Activated T-helper 17 cell treated with anti-CD3 and anti-CD28 coated beads, Interleukin-2, amount 50 U/mL, for 72 hours (primary cell): ENCODE results near the gene MST1. TPM values are rescaled to one million over a fixed set of nuclear protein-coding genes. Genes with fewer than 3 reads are reported as not detected.

Experiments
- ATAC-seq: fragments of 150-1000 bp; cut with Tn5 transposase; replicated peaks from 2 replicates; pipeline ENCODE4 v1.10.0; 2021; ENCODE audit warnings: mild to moderate bottlenecking, moderate library complexity
- H3K27ac Mint-ChIP-seq: one replicate; pipeline ENCODE4 v1.8.0; 2022; ENCODE audit warnings: mixed read lengths
- H3K27me3 Mint-ChIP-seq: one replicate; pipeline ENCODE4 v1.8.0; 2022; ENCODE audit warnings: mixed read lengths
- H3K36me3 Mint-ChIP-seq: one replicate; pipeline ENCODE4 v1.8.0; 2022; ENCODE audit warnings: low read depth, mild to moderate bottlenecking, mixed read lengths
- H3K4me1 Mint-ChIP-seq: one replicate; pipeline ENCODE4 v1.8.0; 2022; ENCODE audit warnings: mixed read lengths
- H3K4me3 Mint-ChIP-seq: one replicate; pipeline ENCODE4 v1.8.0; 2022; ENCODE audit warnings: mild to moderate bottlenecking, mixed read lengths
- H3K9me3 Mint-ChIP-seq: one replicate; pipeline ENCODE4 v1.8.0; 2022; ENCODE audit warnings: mixed read lengths
- total RNA-seq, 2 donors: library from RNA; stranded (reverse); gene quantifications; one replicate each; pipeline ENCODE4 v1.2.3, GENCODE V29; 2022

MST1 gene
- total RNA-seq, 2 donors from 2014 or later = 8.4 to 28.2 TPM

DNA sequence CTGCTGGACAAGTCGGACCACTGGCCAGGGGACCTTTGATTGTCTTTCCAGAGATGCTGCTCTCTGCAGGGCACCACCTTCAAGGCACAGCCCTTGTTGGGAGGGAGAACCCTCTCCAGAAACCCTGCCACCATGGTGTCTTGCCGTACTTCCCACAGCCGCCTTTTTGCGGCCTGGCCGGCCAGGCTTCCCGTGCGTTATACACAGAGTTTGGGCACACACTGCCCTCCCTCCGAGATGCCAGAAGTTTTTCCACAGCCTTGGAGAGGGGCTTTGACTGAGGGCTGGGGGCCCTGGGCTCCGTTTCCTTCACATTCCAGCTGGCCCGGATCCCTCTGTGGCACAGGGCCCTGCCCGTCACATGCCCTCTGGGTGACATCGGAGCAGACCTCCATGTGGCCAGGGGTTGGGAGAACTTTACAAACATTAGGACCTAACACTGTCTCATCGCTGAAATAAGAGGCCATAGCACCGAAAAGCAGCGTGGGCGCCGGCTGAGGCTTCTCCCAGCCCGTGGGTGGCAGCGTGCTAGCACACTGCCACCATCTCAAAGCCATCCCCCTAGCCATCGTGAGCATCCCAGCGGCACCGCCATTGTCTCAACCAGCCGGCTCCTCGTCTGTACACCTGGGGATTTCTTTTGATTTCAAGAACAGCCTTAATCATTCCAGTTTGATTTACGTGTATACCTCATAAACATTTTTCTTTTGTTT lies 21.4 kb downstream of the MST1 start:
- Mint-ChIP-seq H3K4me1 (peaks cover 5% of the 10 kb centered on the region), H3K27ac (no peak overlapping the region), H3K9me3 (no peaks in the 10 kb centered on the region), H3K4me3 (no peak overlapping the region), H3K36me3 (no peaks in the 10 kb centered on the region), H3K27me3 (no peaks in the 10 kb centered on the region)
- ATAC-seq = no peak

DNA sequence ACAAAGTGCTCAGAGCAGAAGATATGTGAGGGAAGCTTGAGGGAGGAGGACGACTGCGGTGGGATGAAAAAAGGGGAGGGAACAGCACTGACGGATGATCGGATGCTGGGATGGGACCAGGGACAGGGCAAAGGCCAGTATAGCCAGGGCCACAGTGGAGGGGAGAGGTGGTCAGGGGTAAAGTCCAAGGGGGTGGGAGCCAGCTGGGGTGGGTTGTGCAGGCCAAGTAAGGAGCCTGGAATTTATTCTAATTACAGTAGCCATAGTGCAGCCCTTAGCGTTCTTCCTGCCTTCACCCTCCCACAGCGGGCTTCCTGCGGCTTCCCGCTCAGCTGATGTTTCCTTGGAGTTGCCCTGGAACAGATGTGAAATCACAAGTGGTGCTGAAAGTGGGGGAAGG lies 22.7 kb downstream of the MST1 start:
- Mint-ChIP-seq H3K27ac (no peak overlapping the region), H3K36me3 (no peaks in the 10 kb centered on the region), H3K27me3 (no peaks in the 10 kb centered on the region), H3K9me3 (no peaks in the 10 kb centered on the region), H3K4me1 (no peaks in the 10 kb centered on the region), H3K4me3 (no peak overlapping the region)
- ATAC-seq = no peak

DNA sequence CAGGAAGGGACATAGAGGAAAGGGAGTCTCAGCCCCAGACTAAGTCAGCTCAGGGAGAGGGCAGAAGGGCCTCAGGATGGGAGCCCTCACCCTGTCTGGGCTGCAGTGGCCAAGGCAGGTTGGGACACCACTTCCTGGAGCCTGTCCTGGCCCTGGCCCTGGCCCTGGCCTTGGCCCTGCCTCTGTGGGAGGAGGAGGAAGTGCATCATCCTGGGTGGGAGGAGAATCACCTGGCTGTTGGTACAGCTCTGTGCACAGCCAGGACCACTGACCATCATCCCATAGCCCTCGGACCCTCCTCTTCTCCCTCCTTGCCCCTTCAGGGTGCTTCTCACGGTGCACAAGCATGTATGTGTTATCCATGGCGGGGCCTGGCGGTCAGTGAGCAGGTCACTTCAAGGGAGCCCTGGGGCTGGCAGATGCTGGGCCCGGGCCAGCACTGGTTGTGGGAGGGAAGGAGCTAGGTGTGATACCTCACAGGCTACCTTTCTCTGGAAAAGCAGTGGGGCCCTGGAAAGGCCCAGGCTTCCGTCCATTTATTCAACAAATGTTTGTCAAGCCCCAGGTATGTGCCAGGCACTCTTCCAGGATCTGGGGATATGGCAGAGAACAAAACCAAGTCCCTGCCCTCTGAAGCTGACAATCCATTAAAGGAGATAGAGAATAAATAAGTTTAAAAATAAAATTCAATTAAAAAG lies 23.3 kb downstream of the MST1 start:
- ATAC-seq = peak; percentile 28
- no peak overlapping the region for H3K4me3 Mint-ChIP-seq
- no peaks in the 10 kb centered on the region for H3K36me3 Mint-ChIP-seq
- H3K9me3 Mint-ChIP-seq = no peaks in the 10 kb centered on the region
- H3K27me3 Mint-ChIP-seq = no peaks in the 10 kb centered on the region
- H3K27ac Mint-ChIP-seq = no peak overlapping the region
- H3K4me1 Mint-ChIP-seq = no peaks in the 10 kb centered on the region

DNA sequence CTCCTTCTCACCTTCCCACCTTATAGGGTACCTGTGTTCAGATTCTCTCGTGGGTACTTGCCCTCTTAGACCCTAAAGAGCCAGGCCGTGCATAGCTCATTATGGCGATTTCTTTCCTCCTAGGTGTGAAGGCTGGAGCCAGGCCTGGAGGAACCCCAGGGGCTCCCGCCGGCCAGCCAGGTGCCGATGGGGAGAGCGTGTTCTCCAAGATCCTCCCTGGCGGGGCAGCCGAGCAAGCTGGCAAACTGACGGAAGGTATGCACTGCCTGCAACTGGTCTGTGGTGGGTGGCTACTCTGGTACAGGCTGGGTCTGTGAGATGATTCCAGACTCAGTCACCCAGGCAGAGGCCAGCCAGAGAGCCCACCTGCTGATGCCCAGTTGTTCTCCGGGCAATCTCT lies 25.0 kb downstream of the MST1 start:
- Mint-ChIP-seq H3K9me3 (no peaks in the 10 kb centered on the region), H3K4me3 (no peak overlapping the region), H3K4me1 (no peaks in the 10 kb centered on the region), H3K27me3 (no peaks in the 10 kb centered on the region), H3K36me3 (no peaks in the 10 kb centered on the region), H3K27ac (no peak overlapping the region)
- ATAC-seq = no peak

DNA sequence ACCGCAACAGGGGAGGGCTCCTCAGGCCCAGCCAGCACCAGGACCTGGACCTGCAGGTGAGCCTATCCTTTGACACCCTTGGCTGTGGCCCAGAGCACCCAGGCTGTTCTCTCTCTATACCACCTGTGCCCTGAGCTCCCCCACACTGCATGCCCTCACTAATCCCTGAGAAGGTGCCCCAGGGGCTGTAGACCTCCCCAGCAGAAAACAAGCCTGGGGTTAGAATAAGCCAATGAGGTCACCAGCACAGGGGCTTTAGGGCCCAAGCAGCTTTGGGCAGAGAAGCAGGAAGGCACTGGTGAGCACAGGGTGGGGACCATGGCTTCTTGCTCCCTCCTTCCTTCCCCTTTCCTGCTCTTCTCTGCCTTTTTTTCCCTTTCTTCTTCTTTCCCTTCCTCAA lies 25.4 kb downstream of the MST1 start:
- Mint-ChIP-seq H3K4me1 (no peaks in the 10 kb centered on the region), H3K27ac (no peak overlapping the region), H3K27me3 (no peaks in the 10 kb centered on the region), H3K9me3 (no peaks in the 10 kb centered on the region), H3K4me3 (no peak overlapping the region), H3K36me3 (no peaks in the 10 kb centered on the region)
- ATAC-seq = no peak

DNA sequence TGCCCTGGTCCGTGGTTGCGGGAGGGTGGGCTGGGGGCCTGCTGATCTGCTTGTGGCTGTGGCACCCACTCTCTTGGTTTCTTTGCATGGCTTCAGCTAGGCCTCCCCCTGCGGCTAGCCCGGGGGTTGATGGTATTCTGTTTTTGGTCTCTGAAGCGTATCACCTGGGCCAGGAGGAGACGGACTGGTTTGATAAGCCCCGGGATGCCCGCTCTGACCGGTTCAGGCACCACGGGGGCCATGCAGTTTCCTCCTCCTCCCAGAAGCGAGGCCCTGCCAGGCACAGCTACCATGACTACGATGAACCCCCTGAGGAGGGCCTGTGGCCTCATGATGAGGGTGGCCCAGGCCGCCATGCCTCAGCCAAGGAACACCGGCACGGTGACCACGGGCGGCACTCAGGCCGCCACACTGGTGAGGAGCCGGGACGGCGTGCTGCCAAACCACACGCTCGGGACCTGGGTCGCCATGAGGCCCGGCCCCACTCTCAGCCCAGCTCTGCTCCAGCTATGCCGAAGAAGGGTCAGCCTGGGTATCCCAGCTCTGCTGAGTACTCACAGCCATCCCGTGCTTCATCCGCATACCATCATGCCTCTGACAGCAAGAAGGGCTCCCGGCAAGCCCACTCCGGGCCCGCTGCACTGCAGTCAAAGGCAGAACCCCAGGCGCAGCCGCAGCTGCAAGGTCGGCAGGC lies 26.4 kb downstream of the MST1 start:
- H3K27ac Mint-ChIP-seq = no peak overlapping the region
- no peak overlapping the region for H3K4me3 Mint-ChIP-seq
- no peaks in the 10 kb centered on the region for H3K9me3 Mint-ChIP-seq
- H3K27me3 Mint-ChIP-seq = no peaks in the 10 kb centered on the region
- no peak for ATAC-seq
- H3K4me1 Mint-ChIP-seq = no peaks in the 10 kb centered on the region
- H3K36me3 Mint-ChIP-seq = no peaks in the 10 kb centered on the region

DNA sequence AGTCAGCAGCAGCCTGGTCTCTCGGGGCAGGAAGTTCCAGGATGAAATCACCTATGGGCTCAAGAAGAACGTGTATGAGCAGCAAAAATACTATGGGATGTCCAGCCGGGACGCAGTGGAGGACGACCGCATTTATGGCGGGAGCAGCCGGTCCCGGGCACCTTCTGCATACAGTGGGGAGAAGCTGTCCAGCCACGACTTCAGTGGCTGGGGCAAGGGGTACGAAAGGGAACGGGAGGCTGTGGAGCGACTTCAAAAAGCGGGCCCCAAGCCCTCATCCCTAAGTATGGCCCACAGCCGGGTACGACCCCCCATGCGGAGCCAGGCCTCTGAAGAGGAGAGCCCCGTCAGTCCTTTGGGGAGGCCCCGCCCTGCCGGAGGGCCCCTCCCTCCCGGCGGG lies 27.3 kb downstream of the MST1 start:
- no peaks in the 10 kb centered on the region for H3K4me1 Mint-ChIP-seq
- no peaks in the 10 kb centered on the region for H3K27me3 Mint-ChIP-seq
- no peak for ATAC-seq
- no peaks in the 10 kb centered on the region for H3K36me3 Mint-ChIP-seq
- no peak overlapping the region for H3K4me3 Mint-ChIP-seq
- no peak overlapping the region for H3K27ac Mint-ChIP-seq
- no peaks in the 10 kb centered on the region for H3K9me3 Mint-ChIP-seq

DNA sequence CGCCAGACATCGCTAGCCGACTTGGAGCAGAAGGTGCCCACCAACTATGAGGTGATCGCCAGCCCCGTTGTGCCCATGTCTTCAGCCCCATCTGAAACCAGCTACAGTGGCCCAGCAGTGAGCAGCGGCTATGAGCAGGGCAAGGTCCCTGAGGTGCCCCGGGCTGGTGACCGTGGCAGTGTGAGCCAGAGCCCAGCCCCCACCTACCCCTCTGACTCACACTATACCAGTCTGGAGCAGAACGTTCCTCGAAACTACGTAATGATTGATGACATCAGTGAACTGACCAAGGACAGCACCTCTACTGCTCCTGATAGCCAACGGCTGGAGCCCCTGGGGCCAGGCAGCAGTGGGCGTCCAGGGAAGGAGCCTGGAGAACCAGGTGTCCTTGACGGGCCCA lies 28.0 kb downstream of the MST1 start:
- Mint-ChIP-seq H3K27me3 (no peaks in the 10 kb centered on the region), H3K27ac (no peak overlapping the region), H3K4me3 (no peak overlapping the region), H3K9me3 (no peaks in the 10 kb centered on the region), H3K4me1 (no peaks in the 10 kb centered on the region), H3K36me3 (no peaks in the 10 kb centered on the region)
- ATAC-seq = no peak

DNA sequence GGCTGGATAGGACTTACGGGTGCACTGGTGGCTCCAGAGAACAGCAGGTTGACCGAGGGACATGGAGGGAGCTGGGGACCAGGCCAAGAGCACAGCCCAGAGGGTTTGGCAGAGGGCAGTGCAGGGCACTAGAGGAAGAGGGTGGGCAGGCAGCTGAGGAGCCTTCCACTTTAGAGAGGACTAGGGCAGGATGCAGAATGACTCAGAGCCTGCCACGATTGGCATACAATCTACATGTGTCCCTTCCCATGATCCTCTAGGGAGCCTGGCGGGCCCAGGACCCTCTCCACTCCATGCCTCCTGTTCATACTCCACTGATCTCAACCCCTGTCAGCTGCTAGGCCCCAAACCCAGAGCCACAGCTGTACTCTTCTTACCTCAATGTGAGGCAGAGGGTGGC lies 29.5 kb downstream of the MST1 start:
- H3K4me3 Mint-ChIP-seq = no peak overlapping the region
- no peaks in the 10 kb centered on the region for H3K27me3 Mint-ChIP-seq
- H3K27ac Mint-ChIP-seq = no peak overlapping the region
- no peaks in the 10 kb centered on the region for H3K36me3 Mint-ChIP-seq
- no peaks in the 10 kb centered on the region for H3K4me1 Mint-ChIP-seq
- H3K9me3 Mint-ChIP-seq = no peaks in the 10 kb centered on the region
- ATAC-seq = no peak

DNA sequence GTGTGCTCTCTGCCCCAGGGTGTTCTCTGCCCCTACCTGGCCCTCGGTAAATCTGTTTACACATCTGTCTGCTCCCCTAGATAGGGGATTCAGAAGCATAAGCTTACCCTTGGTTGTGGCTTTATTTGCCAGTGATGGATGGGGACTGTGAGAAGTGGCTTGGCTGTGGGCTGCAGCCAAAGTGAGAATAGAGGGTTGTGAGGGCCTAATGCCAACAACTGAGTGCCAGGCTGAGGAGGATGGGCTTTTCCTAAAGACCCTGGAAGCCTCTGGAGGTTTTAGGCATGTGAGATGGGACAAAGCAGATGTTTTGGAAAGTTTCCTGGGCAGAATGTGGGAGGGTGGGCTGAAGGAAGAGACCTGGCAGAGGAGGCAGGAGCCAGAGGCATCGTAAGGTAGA lies 30.6 kb downstream of the MST1 start:
- no peak for ATAC-seq
- H3K4me1 Mint-ChIP-seq = no peaks in the 10 kb centered on the region
- H3K9me3 Mint-ChIP-seq = no peaks in the 10 kb centered on the region
- no peaks in the 10 kb centered on the region for H3K27me3 Mint-ChIP-seq
- no peaks in the 10 kb centered on the region for H3K36me3 Mint-ChIP-seq
- no peak overlapping the region for H3K27ac Mint-ChIP-seq
- H3K4me3 Mint-ChIP-seq = no peak overlapping the region

DNA sequence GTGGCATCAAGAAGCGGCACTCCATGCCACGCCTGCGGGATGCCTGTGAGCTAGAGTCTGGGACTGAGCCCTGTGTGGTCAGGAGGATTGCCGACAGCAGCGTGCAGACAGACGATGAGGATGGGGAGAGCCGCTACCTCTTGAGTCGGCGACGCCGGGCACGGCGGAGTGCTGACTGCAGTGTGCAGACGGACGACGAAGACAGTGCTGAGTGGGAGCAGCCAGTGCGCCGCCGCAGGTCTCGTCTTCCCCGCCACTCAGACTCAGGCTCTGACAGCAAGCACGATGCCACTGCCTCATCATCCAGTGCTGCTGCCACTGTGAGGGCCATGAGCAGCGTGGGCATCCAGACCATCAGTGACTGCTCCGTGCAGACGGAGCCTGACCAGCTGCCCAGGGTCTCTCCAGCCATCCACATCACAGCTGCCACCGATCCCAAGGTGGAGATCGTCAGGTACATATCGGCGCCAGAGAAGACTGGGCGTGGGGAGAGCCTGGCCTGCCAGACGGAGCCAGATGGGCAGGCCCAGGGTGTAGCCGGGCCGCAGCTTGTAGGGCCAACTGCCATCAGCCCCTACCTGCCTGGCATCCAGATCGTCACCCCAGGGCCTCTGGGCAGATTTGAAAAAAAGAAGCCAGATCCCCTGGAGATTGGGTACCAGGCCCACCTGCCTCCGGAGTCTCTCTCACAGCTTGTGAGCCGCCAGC lies 31.9 kb downstream of the MST1 start:
- ATAC-seq = no peak
- Mint-ChIP-seq H3K9me3 (no peaks in the 10 kb centered on the region), H3K4me3 (no peak overlapping the region), H3K4me1 (no peaks in the 10 kb centered on the region), H3K27me3 (no peaks in the 10 kb centered on the region), H3K36me3 (no peaks in the 10 kb centered on the region), H3K27ac (no peak overlapping the region)

DNA sequence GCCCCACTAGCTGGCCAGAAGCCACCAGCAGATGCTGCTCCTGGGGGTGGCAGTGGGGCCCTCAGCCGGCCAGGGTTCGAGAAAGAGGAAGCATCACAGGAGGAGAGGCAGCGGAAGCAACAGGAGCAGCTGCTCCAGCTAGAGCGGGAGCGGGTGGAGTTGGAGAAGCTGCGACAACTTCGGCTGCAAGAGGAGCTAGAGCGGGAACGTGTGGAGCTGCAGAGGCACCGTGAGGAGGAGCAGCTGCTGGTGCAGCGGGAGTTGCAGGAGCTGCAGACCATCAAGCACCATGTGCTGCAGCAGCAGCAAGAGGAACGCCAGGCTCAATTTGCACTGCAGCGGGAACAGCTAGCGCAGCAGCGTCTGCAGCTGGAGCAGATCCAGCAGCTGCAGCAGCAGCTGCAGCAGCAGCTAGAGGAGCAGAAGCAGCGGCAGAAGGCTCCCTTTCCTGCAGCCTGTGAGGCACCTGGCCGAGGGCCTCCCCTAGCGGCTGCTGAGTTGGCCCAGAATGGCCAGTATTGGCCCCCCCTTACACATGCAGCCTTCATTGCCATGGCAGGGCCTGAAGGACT lies 32.6 kb downstream of the MST1 start:
- Mint-ChIP-seq H3K27me3 (no peaks in the 10 kb centered on the region), H3K4me3 (no peak overlapping the region), H3K27ac (no peak overlapping the region), H3K9me3 (no peaks in the 10 kb centered on the region), H3K36me3 (no peaks in the 10 kb centered on the region), H3K4me1 (no peaks in the 10 kb centered on the region)
- no peak for ATAC-seq

DNA sequence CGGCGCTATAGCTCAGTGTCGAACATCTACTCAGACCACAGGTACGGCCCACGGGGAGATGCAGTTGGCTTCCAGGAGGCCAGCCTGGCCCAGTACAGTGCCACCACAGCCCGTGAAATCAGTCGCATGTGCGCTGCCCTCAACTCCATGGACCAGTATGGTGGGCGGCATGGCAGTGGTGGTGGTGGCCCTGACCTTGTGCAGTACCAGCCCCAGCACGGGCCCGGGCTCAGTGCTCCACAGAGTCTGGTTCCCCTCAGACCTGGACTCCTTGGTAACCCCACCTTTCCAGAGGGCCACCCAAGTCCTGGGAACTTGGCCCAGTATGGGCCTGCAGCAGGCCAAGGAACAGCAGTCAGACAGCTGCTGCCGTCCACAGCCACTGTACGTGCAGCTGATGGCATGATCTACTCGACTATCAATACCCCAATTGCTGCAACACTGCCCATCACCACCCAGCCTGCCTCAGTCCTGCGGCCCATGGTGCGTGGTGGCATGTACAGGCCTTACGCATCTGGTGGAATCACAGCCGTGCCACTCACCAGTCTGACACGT lies 33.5 kb downstream of the MST1 start:
- Mint-ChIP-seq H3K4me3 (no peak overlapping the region), H3K27me3 (no peaks in the 10 kb centered on the region), H3K36me3 (no peaks in the 10 kb centered on the region), H3K9me3 (no peaks in the 10 kb centered on the region), H3K4me1 (no peaks in the 10 kb centered on the region), H3K27ac (no peak overlapping the region)
- ATAC-seq = no peak

DNA sequence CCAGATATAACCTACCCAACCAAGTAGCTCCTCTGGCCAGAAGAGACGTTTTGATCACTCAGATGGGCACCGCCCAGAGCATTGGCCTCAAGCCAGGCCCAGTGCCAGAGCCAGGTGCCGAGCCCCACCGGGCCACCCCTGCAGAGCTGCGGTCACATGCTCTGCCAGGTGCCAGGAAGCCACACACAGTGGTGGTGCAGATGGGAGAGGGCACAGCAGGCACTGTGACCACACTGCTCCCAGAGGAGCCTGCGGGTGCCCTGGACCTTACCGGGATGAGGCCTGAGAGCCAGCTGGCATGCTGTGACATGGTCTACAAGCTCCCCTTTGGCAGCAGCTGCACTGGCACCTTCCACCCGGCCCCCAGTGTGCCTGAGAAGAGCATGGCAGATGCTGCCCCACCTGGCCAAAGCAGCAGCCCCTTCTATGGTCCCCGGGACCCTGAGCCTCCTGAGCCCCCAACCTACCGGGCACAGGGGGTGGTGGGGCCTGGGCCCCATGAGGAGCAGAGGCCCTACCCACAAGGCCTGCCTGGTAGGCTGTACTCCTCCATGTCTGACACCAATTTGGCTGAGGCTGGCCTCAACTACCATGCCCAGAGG lies 34.2 kb downstream of the MST1 start:
- Mint-ChIP-seq H3K27me3 (no peaks in the 10 kb centered on the region), H3K27ac (no peak overlapping the region), H3K4me3 (no peak overlapping the region), H3K9me3 (no peaks in the 10 kb centered on the region), H3K4me1 (no peaks in the 10 kb centered on the region), H3K36me3 (no peaks in the 10 kb centered on the region)
- no peak for ATAC-seq
